Suprapubic skin (tissue), 4 donors: Measurements from ENCODE around the gene LTBP3. TPM values are rescaled to one million over a fixed set of nuclear protein-coding genes. Genes with fewer than 3 reads are reported as not detected.

Source experiments
- DNase-seq, 2 donors: peaks; one replicate each; pipeline ENCODE4 v3.0.0-alpha.2; 2019; ENCODE audit warnings: low spot score in 2 of 2
- H3K27ac ChIP-seq: fragments of 200-600 bp; sonication (generic); one replicate; pipeline ENCODE4 v1.5.1; 2019
- H3K27me3 ChIP-seq: fragments of 200-600 bp; sonication (generic); one replicate; pipeline ENCODE4 v1.5.1; 2019
- H3K36me3 ChIP-seq: fragments of 200-600 bp; sonication (generic); one replicate; pipeline ENCODE4 v1.5.1; 2019
- H3K4me1 ChIP-seq: fragments of 200-600 bp; sonication (generic); one replicate; pipeline ENCODE4 v1.5.1; 2019
- H3K4me3 ChIP-seq: fragments of 200-600 bp; sonication (generic); one replicate; pipeline ENCODE4 v1.5.1; 2019; ENCODE audit warnings: mild to moderate bottlenecking
- H3K9me3 ChIP-seq: fragments of 200-600 bp; sonication (generic); one replicate; pipeline ENCODE4 v1.5.1; 2019
- EP300 ChIP-seq: sonication (generic); formaldehyde crosslinking; IDR thresholded peaks from one replicate; pipeline ENCODE4 v1.6.1; 2017; ENCODE audit warnings: antibody characterized with exemption
- POLR2A ChIP-seq, 2 donors: fragments of 450-650 bp; IDR thresholded peaks; one replicate each; pipeline ENCODE4 v1.6.1; 2017; ENCODE audit warnings: antibody characterized with exemption in 2 of 2, mild to moderate bottlenecking in 2 of 2, moderate library complexity in 2 of 2
- POLR2AphosphoS5 ChIP-seq, 3 donors: sonication (generic); formaldehyde crosslinking; IDR thresholded peaks; one replicate each; pipeline ENCODE4 v1.6.1; 2017; ENCODE audit warnings: antibody characterized with exemption in 3 of 3
- WGBS: methylation state at CpG from one replicate; pipeline ENCODE4 v1.1.5; 2018; 5-methylcytosine and 5-hydroxymethylcytosine counted together
- total RNA-seq, 4 donors: library from RNA; depleted of rRNA; stranded (reverse); fragments of >200 nt; gene quantifications; one replicate each; pipeline ENCODE4 v1.1.0, GENCODE V29; 2016
- TF ChIP-seq, protein P1 (sequence below), 2 donors: fragments of 200-600 bp in 1 of 2; fragments of 450-650 bp in 1 of 2; sonication (generic) in 1 of 2; IDR thresholded peaks; one replicate each; pipeline ENCODE4 v1.5.1; 2016 to 2019; ENCODE audit warnings: antibody characterized with exemption in 2 of 2, mild to moderate bottlenecking in 1 of 2, moderate library complexity in 1 of 2

Gene LTBP3
- total RNA-seq, 4 donors from 2014 or later = 65.1 to 86.7 (median 71.0) TPM

DNA sequence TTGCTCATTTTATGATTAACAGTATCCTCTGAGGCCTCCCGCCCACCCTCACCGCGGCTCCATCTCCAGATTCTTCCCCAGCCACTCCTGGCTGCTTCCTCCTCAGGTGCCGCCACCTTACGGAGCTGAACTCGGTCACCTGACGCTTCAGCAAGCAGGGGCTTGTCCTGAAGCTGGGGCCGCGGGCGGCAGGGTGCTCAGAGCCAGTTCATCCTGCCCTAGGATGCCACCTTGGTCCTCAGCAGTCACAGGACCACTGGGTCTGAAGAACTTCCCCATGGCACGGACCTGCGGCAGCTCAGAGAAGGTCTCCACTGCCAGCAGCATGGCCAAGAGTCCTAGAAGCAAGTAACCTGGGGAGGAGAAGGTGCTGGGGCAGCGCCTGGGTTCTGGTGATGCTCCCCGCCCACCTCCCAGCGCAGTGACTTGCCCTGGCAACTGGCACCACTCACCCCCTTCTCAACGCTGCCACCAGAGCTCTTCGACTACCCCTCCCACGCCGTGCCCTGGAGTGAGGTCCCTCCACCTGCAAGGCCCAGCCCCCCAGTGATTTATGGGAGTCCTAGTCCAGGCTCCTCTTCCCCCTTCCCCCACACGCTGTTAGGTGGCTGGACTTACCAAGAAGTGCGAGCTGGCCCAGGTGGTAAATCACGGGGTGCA lies 34.8 kb upstream of the LTBP3 start:
- H3K27ac ChIP-seq = no peak overlapping the region

DNA sequence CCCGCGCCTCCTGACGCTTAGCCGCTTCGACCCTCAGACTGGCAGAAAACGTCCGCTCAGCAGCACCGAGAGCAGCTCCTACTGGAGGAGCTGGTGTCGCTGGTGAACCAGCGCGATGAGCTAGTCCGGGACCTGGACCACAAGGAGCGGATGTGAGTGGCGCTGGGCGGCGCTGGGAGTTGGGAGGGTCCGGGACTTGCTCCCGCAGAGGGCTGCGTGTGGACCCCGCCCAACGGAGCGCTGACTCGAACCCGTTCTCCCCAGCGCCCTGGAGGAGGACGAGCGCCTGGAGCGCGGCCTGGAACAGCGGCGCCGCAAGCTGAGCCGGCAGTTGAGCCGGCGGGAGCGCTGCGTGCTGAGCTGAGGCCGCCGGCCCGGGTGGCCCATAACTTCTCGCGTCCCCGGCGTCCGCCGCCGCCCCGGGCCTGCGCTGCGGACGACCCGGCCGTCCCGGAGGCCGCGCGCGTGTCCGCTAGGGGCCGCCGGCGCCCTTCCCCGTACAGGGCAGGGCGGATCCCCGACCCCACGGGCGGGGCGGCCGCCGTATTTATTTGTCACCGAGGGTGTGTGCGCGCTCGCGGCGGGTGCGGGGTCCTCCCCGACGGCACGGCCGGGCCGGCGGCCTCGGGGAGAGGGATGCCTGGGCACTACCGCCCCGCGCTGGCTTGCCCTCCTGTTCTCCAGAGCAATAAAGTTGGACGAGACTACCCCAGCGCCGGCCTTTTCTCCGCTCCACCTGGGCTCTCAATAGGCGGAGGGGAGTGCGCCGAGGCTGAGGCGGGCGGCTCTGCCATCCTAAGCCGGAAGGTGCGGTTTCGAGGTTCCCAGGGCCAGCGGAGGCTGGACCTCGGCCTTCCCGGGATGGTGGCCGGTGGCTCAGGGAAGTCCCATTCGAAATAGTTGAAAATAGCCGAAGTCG lies 34.0 kb upstream of the LTBP3 start:
- Histone ChIP-seq H3K4me3 (peak overlapping the region; percentile 37), H3K36me3 (peaks cover 23% of the 10 kb centered on the region), H3K27ac (peak overlapping the region; percentile 27), H3K27me3 (no peaks in the 10 kb centered on the region), H3K4me1 (peaks cover 83% of the 10 kb centered on the region), H3K9me3 (no peaks in the 10 kb centered on the region)
- no peak for TF ChIP-seq POLR2AphosphoS5 (IDR thresholded peaks at IDR 0.05)
- no peak for TF ChIP-seq POLR2A (IDR thresholded peaks at IDR 0.05)
- DNase-seq = no peak
- WGBS = 55% methylated on average over 17 of the region's 106 CpGs

More for the DNA sequence above, 34.8 kb upstream of the LTBP3 start:
- Histone ChIP-seq H3K9me3 (no peaks in the 10 kb centered on the region), H3K4me1 (peaks cover 75% of the 10 kb centered on the region), H3K4me3 (peak overlapping the region; percentile 37), H3K27me3 (no peaks in the 10 kb centered on the region), H3K36me3 (peaks cover 30% of the 10 kb centered on the region)
- TF ChIP-seq EP300 = no peak
- TF ChIP-seq, protein P1, sequence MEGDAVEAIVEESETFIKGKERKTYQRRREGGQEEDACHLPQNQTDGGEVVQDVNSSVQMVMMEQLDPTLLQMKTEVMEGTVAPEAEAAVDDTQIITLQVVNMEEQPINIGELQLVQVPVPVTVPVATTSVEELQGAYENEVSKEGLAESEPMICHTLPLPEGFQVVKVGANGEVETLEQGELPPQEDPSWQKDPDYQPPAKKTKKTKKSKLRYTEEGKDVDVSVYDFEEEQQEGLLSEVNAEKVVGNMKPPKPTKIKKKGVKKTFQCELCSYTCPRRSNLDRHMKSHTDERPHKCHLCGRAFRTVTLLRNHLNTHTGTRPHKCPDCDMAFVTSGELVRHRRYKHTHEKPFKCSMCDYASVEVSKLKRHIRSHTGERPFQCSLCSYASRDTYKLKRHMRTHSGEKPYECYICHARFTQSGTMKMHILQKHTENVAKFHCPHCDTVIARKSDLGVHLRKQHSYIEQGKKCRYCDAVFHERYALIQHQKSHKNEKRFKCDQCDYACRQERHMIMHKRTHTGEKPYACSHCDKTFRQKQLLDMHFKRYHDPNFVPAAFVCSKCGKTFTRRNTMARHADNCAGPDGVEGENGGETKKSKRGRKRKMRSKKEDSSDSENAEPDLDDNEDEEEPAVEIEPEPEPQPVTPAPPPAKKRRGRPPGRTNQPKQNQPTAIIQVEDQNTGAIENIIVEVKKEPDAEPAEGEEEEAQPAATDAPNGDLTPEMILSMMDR (IDR thresholded peaks at IDR 0.05) = no peak
- 57% methylated on average over 20 of the region's 22 CpGs for WGBS
- DNase-seq = no peak

DNA sequence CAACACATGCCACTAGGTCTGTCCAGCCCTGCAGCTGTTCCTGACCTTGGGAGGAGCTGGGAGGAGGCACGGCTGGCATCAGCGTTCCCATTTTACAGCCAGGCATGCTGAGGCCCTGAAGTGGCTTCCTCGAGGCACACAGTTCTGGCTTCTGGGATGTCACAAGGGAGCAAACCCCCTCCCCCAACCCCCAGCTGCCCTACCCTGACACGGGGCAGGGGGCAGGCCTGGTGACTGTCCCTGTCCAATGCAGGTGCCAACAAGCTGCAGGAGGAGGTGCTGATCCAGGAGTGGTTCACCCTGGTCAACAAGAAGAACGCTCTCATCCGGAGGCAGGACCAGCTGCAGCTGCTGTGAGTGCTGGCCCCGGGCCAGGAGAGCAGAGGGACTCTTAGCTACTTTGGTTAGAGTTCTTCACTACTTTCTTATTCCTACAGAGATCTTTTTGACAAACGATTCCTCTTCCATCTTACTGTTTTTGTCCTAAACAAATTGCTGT lies 32.1 kb upstream of the LTBP3 start:
- Histone ChIP-seq H3K27ac (no peak overlapping the region), H3K9me3 (no peaks in the 10 kb centered on the region), H3K36me3 (peaks cover 23% of the 10 kb centered on the region), H3K4me3 (no peak overlapping the region), H3K4me1 (peaks cover 86% of the 10 kb centered on the region), H3K27me3 (no peaks in the 10 kb centered on the region)
- no peak for DNase-seq
- TF ChIP-seq, protein P1 (IDR thresholded peaks at IDR 0.05) = no peak
- TF ChIP-seq POLR2A (IDR thresholded peaks at IDR 0.05) (no peak), EP300 (no peak), POLR2AphosphoS5 (IDR thresholded peaks at IDR 0.05) (no peak)
- 50% methylated on average over 5 of the region's 8 CpGs for WGBS

DNA sequence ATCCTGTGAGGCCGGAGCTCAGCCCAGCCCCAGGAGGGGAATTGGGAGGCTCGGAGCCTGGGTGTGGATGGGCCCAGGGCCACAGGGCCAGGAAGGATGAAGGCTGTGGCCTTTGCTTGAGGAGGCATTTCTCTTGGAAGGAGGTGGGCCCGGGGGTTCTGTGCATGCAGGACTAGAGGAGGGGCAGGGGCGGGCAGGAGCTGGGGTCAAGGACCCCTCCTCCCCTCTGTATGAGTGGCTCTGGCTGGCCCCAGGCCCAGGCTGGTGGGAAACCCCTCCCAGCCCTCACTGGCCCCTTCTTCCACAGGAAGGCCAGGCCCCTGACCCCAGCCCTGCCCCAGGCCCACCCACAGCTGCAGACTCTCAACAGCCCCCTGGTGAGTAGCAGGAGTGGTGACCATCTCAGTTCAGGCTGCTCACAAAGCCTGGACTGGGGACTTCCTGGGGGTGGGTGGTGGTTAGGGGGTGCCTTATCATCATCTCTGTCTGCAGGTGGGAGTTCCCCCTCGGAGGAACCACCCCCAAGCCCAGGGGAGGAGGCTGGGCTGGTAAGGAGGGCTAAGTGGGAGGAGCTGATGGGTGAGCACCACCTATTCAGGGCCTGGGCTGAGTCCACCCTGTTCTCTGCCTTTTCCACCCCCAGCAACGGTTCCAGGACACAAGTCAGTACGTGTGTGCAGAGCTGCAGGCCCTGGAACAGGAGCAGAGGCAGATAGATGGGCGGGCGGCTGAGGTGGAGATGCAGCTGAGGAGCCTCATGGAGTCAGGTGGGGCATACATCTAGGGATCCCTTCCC lies 31.5 kb upstream of the LTBP3 start:
- Histone ChIP-seq H3K27me3 (no peaks in the 10 kb centered on the region), H3K27ac (no peak overlapping the region)
- no peak for DNase-seq

DNA sequence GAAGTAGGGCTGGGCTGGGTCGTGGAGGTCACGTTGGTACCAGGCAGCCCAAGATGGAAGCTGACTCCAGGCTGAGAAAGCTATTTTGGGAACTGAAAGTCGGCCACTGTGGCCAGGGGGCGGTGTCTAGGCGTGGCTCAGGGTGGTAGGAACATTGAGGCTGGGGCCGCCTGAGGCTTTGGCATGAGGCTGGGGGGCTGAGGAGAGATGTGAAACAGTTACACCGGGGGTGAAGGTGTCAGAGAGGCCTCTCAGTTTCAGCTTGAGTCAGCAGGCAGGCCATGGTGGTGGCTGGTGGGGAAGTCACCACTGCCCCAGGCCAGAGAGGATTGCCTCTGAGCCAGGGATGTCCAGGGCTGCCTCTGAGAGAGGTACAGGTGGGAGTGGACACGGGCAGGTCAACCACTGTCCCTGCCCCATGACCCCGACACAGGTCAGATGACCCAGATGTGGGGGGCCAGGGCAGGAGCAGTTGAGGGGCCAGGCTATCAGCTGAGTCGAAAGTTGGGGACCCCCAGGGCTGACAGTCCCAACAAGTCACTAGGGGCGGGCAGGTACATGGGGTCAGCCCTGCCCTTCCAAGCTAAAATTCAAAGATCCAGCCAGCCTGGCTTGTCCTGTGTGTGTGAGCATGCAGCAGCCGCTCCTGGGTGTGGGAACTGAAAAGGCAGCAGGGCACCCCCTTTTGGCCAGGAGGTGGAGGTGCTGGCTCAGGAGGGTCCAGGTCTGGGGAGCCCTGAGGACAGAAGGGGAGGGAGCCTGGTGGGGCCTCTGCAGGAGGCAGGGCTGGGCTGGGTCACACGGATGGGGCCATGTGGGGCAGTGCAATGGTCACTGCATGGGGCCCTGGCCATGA lies 30.3 kb upstream of the LTBP3 start:
- DNase-seq = no peak
- H3K36me3 ChIP-seq = peaks cover 23% of the 10 kb centered on the region
- TF ChIP-seq EP300 = no peak
- TF ChIP-seq, protein P1 (IDR thresholded peaks at IDR 0.05) = peak; percentile 37 to 59
- 39% methylated on average over 5 of the region's 13 CpGs for WGBS
- no peaks in the 10 kb centered on the region for H3K9me3 ChIP-seq
- H3K27me3 ChIP-seq = no peaks in the 10 kb centered on the region
- H3K4me1 ChIP-seq = peaks cover 74% of the 10 kb centered on the region
- peak overlapping the region; percentile 39 for H3K27ac ChIP-seq
- H3K4me3 ChIP-seq = no peak overlapping the region

More for the DNA sequence above, 31.5 kb upstream of the LTBP3 start:
- Histone ChIP-seq H3K4me1 (peaks cover 85% of the 10 kb centered on the region), H3K9me3 (no peaks in the 10 kb centered on the region), H3K4me3 (no peak overlapping the region), H3K36me3 (peaks cover 23% of the 10 kb centered on the region)
- no peak for TF ChIP-seq EP300
- TF ChIP-seq POLR2AphosphoS5 (IDR thresholded peaks at IDR 0.05) = no peak
- no peak for TF ChIP-seq POLR2A (IDR thresholded peaks at IDR 0.05)
- WGBS = 66% methylated on average over 7 of the region's 9 CpGs
